ENCODE results near the gene OOSP4A.

The OOSP4A gene

DNA sequence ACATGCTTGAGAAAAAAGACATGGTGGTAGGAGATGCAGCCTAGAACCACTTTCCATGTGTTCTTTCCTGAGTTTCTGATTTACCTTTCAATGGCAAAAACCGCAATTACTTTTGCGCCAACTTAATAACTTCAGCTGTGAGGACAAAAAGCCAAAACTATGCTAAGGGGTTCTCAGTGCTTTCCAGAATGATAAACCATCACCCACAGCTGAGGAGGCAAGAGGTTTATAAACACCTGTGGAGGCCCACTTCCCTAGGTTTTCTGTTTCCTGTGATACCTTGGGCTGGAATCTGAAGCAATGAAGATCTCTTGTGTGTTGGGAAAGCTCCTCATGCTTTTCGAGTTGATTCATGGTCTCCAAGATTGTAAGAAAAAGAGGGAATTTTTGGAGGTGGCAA, at the start of gene OOSP4A:
Gene OOSP4A, plus strand, starts transcription at position 301 of the 400 bp plus-strand sequence. Its CDS starts 0 bp downstream, at position 301.
- no peak for DNase-seq

DNA sequence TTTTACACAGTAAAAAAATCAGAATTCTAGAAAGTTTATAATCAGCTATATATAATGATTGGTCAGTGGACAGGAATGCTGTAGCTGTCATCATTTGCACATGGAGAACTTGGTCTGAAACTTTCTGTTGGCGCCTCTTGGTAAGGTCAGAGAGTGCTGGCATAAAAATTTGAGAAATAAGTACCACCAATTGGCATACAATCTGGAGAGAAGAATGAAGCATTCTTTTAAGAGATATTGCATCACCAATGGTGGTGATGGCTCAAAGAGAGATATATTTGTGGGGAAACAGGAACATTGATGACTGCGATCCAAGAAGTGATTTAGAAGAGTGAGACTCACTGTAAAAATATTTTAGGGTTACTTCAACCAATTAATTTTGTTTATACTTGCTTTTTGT, 45.4 kb upstream of the OOSP4A start:
- DNase-seq: no peak

DNA sequence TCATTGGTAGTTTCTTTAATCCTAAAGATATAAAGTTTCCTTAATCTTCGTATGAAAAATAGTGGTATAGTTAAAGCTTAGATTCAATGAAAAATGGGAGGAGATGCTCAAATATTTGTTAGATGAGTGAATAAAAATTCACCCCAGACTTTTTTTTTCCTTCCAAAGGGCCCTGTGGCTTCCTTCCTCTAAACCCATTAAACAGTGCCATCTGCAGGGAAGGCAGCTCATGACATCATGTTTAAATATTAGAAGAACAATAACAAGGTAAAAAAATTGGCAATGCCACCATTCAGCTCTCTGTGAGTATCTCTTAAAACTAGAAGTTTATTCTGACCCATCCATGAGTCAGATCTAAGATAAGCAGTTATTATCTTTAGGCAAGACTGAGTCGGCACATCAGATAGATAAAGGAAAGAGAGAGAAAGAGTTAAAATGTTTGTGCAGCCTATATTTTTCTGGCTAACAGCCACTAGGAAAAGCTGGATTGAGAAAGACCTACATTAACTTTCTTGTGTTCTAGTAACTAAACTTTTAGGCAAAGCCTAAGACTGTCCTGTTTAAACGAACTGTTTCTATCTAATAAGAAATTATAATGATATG, 44.7 kb upstream of the OOSP4A start:
- DNase-seq: no peak

DNA sequence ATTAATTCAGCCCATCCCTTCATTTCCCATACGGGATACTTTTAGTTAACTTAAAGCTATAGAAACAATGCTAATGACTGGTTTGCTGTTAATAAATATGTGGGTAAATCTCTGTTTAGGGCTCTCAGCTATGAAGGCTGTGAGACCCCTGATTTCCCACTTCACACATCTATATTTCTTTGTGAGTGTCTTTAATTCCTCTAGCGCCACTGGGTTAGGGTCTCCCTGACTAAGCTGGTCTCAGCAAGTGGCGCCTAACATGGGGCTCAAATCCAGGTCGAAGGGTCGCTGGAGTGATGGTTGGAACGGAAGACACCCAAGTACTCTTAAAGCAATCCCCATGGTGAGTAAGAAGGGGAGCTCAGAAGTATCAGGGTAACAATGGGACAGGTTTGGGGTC, 40.0 kb upstream of the OOSP4A start:
- DNase-seq: no peak

DNA sequence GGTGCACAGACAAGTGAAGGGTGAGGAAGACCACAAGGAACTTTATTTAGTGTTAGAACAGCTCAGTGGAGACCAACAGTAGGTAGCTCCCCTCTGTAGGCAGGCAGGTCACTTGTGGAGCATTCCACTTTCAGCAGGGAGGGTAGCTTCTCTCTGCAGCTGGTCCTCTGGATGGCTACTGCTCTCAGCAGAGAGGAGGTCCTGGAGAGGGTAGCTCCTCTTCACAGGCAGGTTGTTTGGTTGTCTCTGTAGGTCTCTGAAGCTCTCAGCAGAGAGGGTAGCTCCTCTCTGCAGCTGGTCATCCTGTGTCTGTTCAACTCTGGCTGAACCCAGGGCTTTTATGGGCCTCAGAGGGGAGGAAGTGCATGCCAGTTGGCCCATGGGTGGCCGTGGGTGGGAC, 32.1 kb upstream of the OOSP4A start:
- DNase-seq: no peak

DNA sequence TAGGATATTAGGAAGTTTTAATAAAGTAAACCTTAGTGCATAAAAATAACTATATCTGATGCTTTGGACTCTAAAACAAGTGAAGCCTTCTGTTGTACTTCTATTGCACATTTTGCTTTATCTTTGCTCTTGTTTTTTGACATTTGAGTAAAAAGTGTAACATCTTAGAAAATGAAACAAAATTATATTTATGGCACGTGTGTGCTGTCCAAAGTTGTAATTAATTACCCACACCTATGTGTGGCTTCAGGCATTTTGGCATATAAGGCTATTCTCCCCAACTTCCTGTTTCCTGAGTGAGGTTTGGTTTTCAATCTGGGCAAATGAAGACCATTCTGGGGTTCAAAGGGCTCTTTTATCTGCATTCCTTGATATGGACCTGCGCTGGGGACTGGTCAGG, 25.7 kb upstream of the OOSP4A start, which contains the start of gene OOSP1:
Gene OOSP1, plus strand, starts transcription at position 301 of the 400 bp plus-strand sequence. Its CDS starts 23 bp downstream, at position 324.
- DNase-seq: no peak

DNA sequence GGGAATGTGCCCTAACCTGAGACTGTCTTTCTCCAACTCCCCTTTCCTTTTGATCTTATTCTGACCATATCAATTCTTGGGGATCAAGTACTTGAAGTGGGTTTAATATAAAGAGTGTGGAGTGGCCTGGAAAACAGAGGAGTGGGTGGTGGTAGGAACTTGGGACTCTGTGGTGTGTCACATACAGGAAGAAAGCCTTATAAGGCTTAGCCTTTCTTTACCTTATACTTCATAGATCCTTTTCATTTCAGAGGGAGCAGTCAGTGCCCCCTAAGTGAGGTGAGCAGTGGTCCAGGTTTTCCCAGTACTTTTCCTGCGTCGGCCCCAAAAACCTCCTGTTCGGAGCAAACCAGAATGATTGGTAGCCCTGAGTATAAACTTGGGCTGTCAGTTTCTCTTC, 25.1 kb upstream of the OOSP4A start:
- no peak for DNase-seq

DNA sequence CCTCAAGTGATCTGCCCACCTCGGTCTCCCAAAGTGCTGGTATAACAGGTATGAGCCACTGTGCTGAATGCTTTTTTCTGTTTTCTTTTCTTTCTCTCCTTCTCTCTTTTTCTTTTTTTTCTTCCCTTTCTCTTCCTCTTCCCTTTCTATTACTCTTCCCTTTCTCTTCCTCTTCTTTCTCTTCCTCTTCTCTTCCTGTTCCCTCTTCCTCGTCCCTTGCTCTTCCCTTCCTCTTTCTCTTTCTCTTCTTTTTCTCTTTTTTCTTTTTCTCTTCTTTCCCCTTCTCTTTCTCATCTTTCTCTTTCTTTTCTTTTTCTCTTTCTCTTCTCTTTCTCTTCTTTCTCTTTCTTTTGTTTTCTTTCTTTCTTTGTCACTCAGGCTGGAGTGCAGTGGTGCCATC, 24.4 kb upstream of the OOSP4A start:
- DNase-seq: no peak

DNA sequence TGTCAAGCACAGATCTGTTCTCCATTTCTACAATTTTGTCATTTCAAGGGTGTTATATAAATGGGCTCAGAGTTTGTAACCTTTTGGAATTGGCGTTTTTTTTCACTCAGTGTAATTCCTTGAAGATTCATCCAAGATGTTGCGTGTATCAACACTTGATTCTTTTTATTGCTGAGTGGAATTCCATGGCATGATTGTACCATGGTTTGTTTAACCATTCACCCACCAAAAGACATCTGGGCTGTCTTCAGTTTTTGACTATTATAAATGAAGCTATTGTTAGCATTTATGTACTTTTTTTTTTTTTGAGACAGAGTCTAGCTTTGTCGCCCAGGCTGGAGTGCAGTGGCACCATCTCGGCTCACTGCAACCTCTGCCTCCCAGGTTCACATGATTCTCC, 22.7 kb upstream of the OOSP4A start:
- no peak for DNase-seq

DNA sequence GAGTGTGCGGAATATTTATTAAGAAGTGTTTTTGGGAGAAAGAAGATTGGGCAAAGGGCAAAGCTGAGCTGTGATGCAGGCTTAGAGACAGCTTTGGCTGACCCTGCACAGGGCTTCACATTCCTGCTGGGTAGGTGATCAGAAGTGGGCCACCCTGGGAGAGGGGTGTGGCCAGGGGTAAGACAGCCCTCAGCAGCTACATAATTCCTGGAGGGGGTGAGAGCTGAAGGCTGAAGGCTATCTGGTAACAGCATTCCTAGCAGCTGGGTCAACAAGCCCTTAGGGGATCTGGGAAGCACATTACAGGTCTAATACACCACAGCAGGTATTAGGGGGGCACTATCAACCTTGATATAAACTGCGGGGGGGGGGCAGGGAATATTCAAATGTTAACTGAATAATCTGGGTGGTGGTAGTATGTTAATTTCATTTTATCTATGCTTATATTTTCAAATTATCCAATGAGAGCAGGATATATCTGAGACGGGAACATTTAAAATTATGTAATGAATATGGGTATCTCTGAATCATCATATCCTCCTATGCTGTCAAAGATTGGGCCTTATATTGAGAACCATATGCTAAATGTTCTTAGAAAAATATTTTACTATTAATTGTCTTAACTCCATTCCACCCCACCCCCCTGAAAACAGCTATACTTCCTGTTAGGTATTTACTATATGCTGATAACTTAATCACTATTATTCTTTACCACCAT, 19.7 kb upstream of the OOSP4A start:
- no peak for DNase-seq

DNA sequence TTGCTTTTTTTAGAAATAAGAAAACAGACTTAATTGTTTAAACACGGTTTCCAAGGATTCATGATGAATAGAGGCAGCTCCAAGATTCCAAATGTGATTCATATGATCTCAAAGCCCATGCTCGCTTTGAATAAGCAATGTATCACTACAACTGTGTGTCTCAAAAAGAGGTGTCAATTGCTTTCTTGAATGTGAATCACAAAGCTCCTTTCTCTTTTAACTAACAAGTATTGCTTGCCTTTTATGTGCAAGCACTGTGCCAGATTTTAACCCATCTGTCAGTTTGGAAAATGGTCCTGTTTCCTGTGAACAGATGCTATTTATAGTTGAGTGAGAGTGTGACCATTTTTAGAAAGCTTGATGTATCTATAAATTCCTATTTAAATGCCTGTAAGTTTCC, 19.1 kb upstream of the OOSP4A start:
- no peak for DNase-seq

DNA sequence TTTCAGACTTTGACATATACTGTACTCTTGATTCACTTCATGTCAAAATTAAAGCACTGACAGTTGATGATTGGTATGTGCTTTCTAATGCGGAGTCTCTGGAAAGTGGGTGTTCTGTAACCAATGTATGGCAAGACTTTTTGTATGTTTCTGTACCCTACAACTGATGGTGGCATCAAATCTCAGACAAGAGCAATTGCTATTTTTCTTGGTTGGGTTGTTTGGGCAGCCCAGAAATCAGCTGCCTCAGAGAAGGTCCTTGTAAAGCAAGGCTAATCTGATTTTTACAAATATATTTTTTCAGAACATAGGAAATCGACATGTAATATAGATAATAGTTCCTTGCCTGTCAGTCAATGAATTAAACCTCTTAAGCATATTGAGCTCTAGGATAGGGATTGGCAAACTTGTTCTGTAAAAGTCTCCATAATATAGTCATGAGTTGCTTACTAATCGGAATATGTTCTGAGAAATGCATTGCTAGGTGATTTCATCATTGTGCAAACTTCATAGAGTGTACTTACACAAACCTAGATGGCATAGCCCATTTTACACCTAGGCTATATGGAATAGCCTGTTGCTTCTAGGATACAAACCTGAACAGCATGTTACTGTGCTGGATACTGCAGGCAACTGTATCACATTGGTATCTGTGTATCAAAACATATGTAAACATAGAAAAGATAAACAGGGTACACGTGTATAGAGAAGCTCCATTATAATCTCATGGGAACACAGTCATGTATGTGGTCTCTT, 10.2 kb upstream of the OOSP4A start:
- DNase-seq: no peak

DNA sequence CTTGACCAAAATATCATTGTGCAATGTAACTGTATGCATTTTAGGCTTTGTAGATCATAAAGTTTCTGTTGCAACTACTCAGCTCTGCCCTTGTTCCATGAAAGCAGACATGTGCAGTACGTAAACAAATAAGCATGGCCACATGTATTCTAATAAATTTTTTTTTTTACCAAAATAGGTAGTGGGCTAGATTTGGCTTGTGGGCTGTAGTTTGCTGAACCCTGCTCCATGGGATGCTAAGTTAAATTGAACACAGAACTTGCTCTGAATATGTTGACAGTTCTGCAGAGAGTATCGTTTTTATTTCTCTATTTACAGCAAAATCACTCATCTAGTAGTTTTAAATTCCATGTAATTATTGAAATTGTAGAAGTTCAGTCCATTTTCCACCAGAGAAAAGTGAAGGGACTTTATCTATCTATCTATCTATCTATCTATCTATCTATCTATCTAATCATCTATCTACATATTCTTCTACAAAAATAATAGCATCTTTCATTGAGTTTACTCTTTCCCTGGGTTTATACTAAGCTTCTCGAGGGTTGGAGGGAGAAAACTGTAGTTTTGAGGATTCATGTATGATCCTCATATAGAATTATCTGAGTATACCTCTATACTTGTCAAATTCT, 9.5 kb upstream of the OOSP4A start:
- no peak for DNase-seq

DNA sequence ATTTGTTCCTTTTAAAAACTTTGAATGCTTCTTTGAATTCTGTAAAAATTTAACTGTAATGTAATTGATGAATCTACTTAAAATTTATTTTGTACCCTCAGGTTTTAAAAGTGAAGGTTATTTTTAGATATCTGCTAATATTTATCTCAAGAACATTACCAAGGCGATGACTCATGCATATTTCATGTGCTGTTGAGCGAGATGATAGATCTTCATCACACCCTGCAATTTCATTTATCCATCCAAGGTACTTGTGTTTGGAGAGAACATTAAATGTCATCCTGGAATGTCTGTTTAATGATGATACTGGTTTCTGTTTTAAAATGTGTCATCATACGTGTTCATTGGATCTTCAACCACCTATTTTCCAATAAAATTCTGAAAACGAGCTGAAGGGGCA, 6.7 kb upstream of the OOSP4A start:
- DNase-seq: no peak

DNA sequence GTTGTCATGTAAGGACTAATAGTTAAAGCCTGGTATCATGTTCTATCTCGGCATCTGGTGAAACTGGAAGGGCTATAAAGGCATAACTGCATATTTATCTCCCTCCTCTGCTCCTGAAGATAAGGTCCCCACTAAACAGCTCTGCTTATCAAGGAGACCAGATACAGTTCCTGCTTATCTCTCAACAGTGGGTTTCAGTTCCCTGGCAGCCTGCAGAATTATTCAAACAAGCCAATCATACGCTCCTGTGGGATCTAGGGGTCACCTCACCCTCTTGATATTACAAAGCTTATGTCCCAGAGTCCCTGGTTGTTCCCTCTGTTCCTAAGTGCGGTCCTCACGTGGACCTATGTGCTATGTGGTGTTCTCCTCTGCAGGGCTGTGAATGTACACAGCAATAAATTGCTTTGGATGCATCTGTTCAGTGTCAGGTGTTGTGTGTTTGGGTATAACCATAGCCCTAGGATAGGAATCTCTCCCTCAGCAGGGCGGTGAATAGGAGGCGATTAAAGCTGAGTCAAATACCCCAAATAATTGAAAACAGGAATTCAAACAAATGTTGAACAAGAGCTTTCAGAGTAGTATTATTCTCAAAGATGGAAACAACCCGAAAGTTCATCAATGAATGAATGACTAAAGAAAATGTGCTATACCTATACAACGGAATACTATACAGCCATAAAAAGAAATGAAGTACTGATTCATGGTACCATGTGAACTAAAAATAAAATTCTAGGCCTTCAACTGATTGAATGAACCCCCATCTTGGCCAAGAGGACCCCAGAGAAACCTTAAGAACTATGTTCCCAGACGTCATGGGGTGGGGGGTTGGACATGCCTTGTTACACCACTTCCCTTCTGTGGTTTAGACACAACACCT, 3.1 kb upstream of the OOSP4A start:
- no peak for DNase-seq

DNA sequence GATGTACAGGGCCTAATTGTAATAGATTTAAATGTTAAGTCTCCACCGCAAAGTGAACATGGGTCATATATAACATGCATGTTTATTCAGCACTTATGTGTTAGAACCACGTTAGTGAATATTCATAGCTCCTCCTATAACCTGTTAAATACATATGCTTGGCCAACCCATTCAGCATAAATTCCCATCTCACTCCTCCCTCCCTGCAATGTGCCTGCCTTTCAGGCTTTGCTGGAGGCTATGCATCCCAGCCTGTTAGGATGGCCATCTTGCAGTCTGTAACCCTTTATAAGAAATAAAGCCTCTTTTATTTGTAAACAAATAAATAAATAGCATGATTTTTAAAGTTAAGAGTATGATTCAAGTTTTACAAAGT, 1.7 kb upstream of the OOSP4A start:
- DNase-seq: no peak

DNA sequence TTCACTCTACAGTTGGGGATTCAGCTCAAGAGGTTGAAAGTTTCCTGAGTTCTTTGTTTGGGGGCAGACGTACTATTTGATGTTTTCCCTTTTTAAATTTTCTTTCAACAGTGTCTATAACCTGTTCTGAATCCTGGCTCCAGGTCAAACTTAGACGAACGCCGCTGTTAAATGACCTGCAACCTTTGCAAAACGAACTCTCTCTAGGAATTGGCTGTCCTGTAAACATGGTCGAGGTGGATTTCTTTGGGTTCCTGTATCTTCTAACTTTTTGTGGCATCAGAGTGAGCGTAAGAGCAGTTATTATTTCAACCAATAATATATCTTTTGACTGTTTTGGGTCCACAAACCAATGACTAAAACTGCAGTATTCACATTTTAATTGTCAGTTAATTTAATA, 1.6 kb downstream of the OOSP4A start:
- no peak for DNase-seq

DNA sequence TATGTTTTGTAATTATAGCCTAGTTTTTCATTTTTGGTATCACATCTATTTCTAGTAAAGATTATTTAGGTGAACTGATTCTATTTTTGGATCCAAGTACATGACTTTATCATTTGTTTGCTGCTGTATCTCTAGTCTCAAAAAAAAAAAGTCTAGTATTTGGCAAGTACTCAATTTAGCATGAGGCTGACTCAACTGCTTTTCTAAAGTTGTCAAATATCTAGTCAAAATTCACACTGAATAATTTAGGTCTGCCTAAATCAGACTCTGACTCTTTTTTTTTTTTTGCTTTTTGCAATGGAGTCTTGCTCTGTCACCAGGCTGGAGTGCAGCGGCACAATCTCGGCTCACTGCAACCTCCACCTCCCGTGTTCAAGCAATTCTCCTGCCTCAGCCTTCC, 2.4 kb downstream of the OOSP4A start:
- DNase-seq: no peak

DNA sequence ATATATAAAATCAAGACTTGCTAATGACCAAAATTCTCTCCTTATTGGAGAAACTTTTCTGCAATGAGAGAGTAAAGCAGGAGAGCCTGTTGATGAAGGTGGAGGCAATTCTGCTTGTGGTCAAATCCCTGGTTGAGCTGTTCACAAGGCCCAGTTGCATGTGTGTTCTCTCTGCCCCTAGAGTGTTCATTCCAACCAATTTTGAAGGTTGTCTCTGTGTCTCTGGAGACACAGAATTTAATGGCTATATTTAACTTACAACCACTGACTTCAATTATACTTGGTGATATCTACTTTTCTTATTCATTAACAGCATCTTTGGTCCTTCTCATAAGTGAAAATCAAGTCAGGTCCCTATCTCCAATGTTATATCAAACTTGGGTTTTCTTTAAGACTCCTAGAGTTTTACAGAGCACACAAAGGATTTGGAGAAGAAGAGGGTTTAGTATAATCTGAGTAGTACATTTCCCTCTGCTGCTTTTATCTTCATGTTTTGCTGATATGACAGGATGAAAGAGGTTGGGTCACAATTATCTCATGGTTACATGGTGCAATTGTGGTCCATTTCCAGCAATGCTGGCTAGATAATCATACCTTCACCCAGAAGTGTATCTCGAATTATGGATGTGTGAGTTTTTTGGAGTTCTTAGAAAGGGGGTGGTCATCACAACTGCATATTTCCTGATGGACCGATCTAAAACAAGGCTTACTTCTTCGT, 4.0 kb downstream of the OOSP4A start:
- no peak for DNase-seq

DNA sequence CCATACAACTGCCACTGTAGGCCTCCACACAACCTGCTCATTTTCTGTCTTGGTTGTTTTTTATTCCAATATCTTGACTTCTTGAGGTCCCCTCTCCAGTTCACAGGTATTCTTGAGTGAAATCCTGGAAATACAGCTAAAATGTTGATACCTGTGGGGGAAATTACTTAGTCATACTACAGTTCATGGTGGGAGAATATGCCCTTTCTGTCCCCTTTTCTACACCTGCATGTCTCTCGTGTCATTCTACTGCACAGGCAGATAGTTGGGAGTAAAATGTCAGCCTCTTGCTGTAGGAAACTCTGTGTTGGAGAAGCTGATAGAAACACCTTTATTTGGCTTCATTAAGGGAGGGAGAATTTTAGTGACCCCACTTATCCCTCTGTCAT, 4.6 kb downstream of the OOSP4A start:
- no peak for DNase-seq

DNA sequence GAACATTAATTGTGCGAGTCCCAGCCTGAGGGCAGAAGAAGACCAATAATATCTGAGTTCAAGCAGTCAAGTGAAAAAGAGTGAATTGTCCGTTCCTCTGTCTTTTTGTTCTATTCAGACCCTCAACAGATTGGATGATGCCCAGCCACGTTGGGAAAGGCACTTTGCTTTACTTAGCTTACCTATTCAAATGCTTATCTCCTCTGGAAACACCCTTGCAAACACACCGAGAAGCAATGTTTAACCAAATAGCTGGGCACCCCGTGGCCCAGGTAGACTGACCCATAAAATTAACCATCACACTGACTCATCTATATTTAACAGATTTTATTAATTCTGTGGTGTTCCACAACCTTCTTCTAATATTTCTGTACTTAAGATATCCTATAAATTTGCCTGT, 9.3 kb downstream of the OOSP4A start:
- DNase-seq: no peak

Data from 8988T (cell line).